HAP-1 (cell line): ENCODE measurements around the gene KCNK1.
"Not testable (repeated sequence)": the region's sequence is repeated elsewhere in the genome, so short reads cannot be mapped to it uniquely, and the experiment has no call there.

Experiments
- DNase-seq, 2 experiments: peaks; one replicate each; pipeline ENCODE4 v3.0.0-alpha.2; 2016 to 2020; ENCODE audit warnings: low spot score in 2 of 2
- H3K27me3 ChIP-seq: fragments of 250-450 bp; sonication (Bioruptor Pico); 2 replicates; pipeline ENCODE4 v1.5.1; 2020; ENCODE audit warnings: low read depth, mild to moderate bottlenecking, moderate library complexity
- H3K36me3 ChIP-seq: fragments of 250-450 bp; sonication (Bioruptor Pico); replicated peaks from 2 replicates; pipeline ENCODE4 v1.5.1; 2020; ENCODE audit warnings: mild to moderate bottlenecking
- H3K4me1 ChIP-seq: fragments of 250-450 bp; sonication (Bioruptor Pico); 2 replicates; pipeline ENCODE4 v1.5.1; 2020; ENCODE audit warnings: mild to moderate bottlenecking
- H3K4me3 ChIP-seq: fragments of 250-450 bp; sonication (Bioruptor Pico); 2 replicates; pipeline ENCODE4 v1.5.1; 2020; ENCODE audit warnings: mild to moderate bottlenecking, moderate library complexity
- H3K9me3 ChIP-seq: fragments of 250-450 bp; sonication (Bioruptor Pico); 2 replicates; pipeline ENCODE4 v1.5.1; 2020; ENCODE audit warnings: mild to moderate bottlenecking, moderate library complexity
- in situ Hi-C: fragments of 300-500 bp; cut with MboI; formaldehyde crosslinking; loops from 3 replicates; pipeline ENCODE4 v1.14.3; 2020; ENCODE audit warnings: low sequenced_read_pairs, inconsistent platforms, mixed read lengths

The KCNK1 gene

GRCh38 chr1:233656687-233657086 lies 42.8 kb downstream of the KCNK1 start:
- Histone ChIP-seq H3K27me3 (no peaks in the 10 kb centered on the region), H3K36me3 (no peaks in the 10 kb centered on the region), H3K4me3 (no peak overlapping the region), H3K4me1 (no peaks in the 10 kb centered on the region; the same call in none of the 2 replicates), H3K9me3 (no peaks in the 10 kb centered on the region)
- in situ Hi-C loops = no loop called here
- DNase-seq = no peak

GRCh38 chr1:233657466-233657865 lies 43.6 kb downstream of the KCNK1 start:
- in situ Hi-C loops = no loop called here
- Histone ChIP-seq H3K36me3 (no peaks in the 10 kb centered on the region), H3K4me3 (no peak overlapping the region), H3K9me3 (no peaks in the 10 kb centered on the region), H3K27me3 (no peaks in the 10 kb centered on the region), H3K4me1 (no peaks in the 10 kb centered on the region; the same call in none of the 2 replicates)
- no peak for DNase-seq

- no peaks in the 10 kb centered on the region; the same call in none of the 2 replicates for H3K4me1 ChIP-seq
- in situ Hi-C loops = no loop called here
Observed at GRCh38 chr1:233659495-233659894, 45.6 kb downstream of the KCNK1 start.

GRCh38 chr1:233661376-233662159 lies 47.7 kb downstream of the KCNK1 start:
- Histone ChIP-seq H3K4me1 (no peaks in the 10 kb centered on the region), H3K9me3 (no peaks in the 10 kb centered on the region), H3K27me3 (no peaks in the 10 kb centered on the region), H3K4me3 (no peak overlapping the region), H3K36me3 (no peaks in the 10 kb centered on the region)
- DNase-seq = no peak
- in situ Hi-C loops = no loop called here

More at GRCh38 chr1:233659495-233659894, 45.6 kb downstream of the KCNK1 start:
- no peak overlapping the region for H3K4me3 ChIP-seq
- H3K36me3 ChIP-seq = no peaks in the 10 kb centered on the region
- H3K27me3 ChIP-seq = no peaks in the 10 kb centered on the region
- no peaks in the 10 kb centered on the region for H3K9me3 ChIP-seq
- no peak for DNase-seq

- H3K9me3 ChIP-seq = no peaks in the 10 kb centered on the region
- in situ Hi-C loops = no loop called here
- DNase-seq = no peak
- no peaks in the 10 kb centered on the region for H3K4me1 ChIP-seq
- no peaks in the 10 kb centered on the region for H3K36me3 ChIP-seq
- H3K4me3 ChIP-seq = no peak overlapping the region
- H3K27me3 ChIP-seq = no peaks in the 10 kb centered on the region
Observed at GRCh38 chr1:233662575-233663304, 48.8 kb downstream of the KCNK1 start.

GRCh38 chr1:233664253-233664652 lies 50.3 kb downstream of the KCNK1 start:
- Histone ChIP-seq H3K4me3 (no peak overlapping the region), H3K9me3 (no peaks in the 10 kb centered on the region), H3K27me3 (no peaks in the 10 kb centered on the region), H3K4me1 (no peaks in the 10 kb centered on the region), H3K36me3 (no peaks in the 10 kb centered on the region)
- in situ Hi-C loops = no loop called here
- no peak for DNase-seq

- Histone ChIP-seq H3K9me3 (no peaks in the 10 kb centered on the region), H3K27me3 (no peaks in the 10 kb centered on the region), H3K4me3 (no peak overlapping the region), H3K4me1 (no peaks in the 10 kb centered on the region), H3K36me3 (no peaks in the 10 kb centered on the region)
- in situ Hi-C loops = no loop called here
- DNase-seq = no peak
Observed at GRCh38 chr1:233664804-233665574, 51.1 kb downstream of the KCNK1 start.

- H3K9me3 ChIP-seq = no peaks in the 10 kb centered on the region
- no peaks in the 10 kb centered on the region for H3K4me1 ChIP-seq
- in situ Hi-C loops = no loop called here
- H3K36me3 ChIP-seq = no peaks in the 10 kb centered on the region
- no peak for DNase-seq
- H3K4me3 ChIP-seq = no peak overlapping the region
- no peaks in the 10 kb centered on the region for H3K27me3 ChIP-seq
Observed at GRCh38 chr1:233665575-233666270, 51.8 kb downstream of the KCNK1 start.

- in situ Hi-C loops = no loop called here
- no peaks in the 10 kb centered on the region for H3K9me3 ChIP-seq
- no peaks in the 10 kb centered on the region for H3K27me3 ChIP-seq
- no peak for DNase-seq
- H3K4me1 ChIP-seq = no peaks in the 10 kb centered on the region
- H3K36me3 ChIP-seq = no peaks in the 10 kb centered on the region
- H3K4me3 ChIP-seq = no peak overlapping the region
Observed at GRCh38 chr1:233667741-233668140, 53.8 kb downstream of the KCNK1 start.

- Histone ChIP-seq H3K4me1 (no peaks in the 10 kb centered on the region), H3K9me3 (no peaks in the 10 kb centered on the region), H3K27me3 (no peaks in the 10 kb centered on the region), H3K36me3 (no peaks in the 10 kb centered on the region), H3K4me3 (no peak overlapping the region)
- DNase-seq = no peak
- in situ Hi-C loops = no loop called here
Observed at GRCh38 chr1:233668146-233668724, 54.3 kb downstream of the KCNK1 start.

- no peak overlapping the region for H3K4me3 ChIP-seq
- no peaks in the 10 kb centered on the region for H3K36me3 ChIP-seq
- in situ Hi-C loops = no loop called here
- H3K4me1 ChIP-seq = no peaks in the 10 kb centered on the region
- H3K9me3 ChIP-seq = no peaks in the 10 kb centered on the region
- DNase-seq = no peak
- H3K27me3 ChIP-seq = no peaks in the 10 kb centered on the region
Observed at GRCh38 chr1:233668725-233669294, 54.9 kb downstream of the KCNK1 start.

- H3K27me3 ChIP-seq, in situ Hi-C loops, H3K4me1 ChIP-seq, H3K9me3 ChIP-seq, H3K36me3 ChIP-seq, H3K4me3 ChIP-seq, DNase-seq: not testable (repeated sequence)
Observed at GRCh38 chr1:233670363-233670762, 56.5 kb downstream of the KCNK1 start.

- no peaks in the 10 kb centered on the region for H3K36me3 ChIP-seq
- DNase-seq = no peak
- no peak overlapping the region for H3K4me3 ChIP-seq
- H3K9me3 ChIP-seq = no peaks in the 10 kb centered on the region
- H3K4me1 ChIP-seq = no peaks in the 10 kb centered on the region
- in situ Hi-C loops = no loop called here
- no peaks in the 10 kb centered on the region for H3K27me3 ChIP-seq
Observed at GRCh38 chr1:233671286-233671685, 57.4 kb downstream of the KCNK1 start.
